Activated CD8-positive, alpha-beta T cell treated with anti-CD3 and anti-CD28 coated beads, Interleukin-2, amount 10 ng/mL, durations not matched to agents 7 days and 5 days (primary cell): ENCODE results near the gene CLCF1. TPM values are rescaled to one million over a fixed set of nuclear protein-coding genes. Genes with fewer than 3 reads are reported as not detected.

Source experiments
- ATAC-seq: fragments of 150-1000 bp; cut with Tn5 transposase; one replicate; pipeline ENCODE4 v1.10.0; 2021; ENCODE audit warnings: moderate library complexity
- CTCF ChIA-PET: fragments of 350-600 bp; sonication (Branson Sonifier 250); formaldehyde crosslinking; loops from one replicate; lab custom pipeline; 2021; ENCODE audit warnings: antibody characterized with exemption; lab: Charles Lee
- POLR2A ChIA-PET: fragments of 350-600 bp; sonication (Branson Sonifier 250); formaldehyde crosslinking; loops from one replicate; lab custom pipeline; 2021; ENCODE audit warnings: antibody characterized with exemption; lab: Charles Lee
- DNase-seq: peaks from one replicate; pipeline ENCODE4 v3.0.0-alpha.2; 2020
- H3K27ac Mint-ChIP-seq: one replicate; pipeline ENCODE4 v1.8.0; 2021; ENCODE audit warnings: mild to moderate bottlenecking, mixed read lengths
- H3K27me3 Mint-ChIP-seq: one replicate; pipeline ENCODE4 v1.8.0; 2021; ENCODE audit warnings: low read depth, mixed read lengths
- H3K36me3 Mint-ChIP-seq: one replicate; pipeline ENCODE4 v1.8.0; 2021; ENCODE audit warnings: low read depth, mixed read lengths
- H3K4me1 Mint-ChIP-seq: one replicate; pipeline ENCODE4 v1.8.0; 2021; ENCODE audit warnings: low read depth, mixed read lengths
- H3K4me3 Mint-ChIP-seq: one replicate; pipeline ENCODE4 v1.8.0; 2021; ENCODE audit warnings: mild to moderate bottlenecking, mixed read lengths
- H3K9me3 Mint-ChIP-seq: one replicate; pipeline ENCODE4 v1.8.0; 2022; ENCODE audit warnings: mixed read lengths; ENCODE audit not compliant: insufficient read depth
- total RNA-seq, 2 experiments: library from RNA; stranded (reverse); gene quantifications; one replicate each; pipeline ENCODE4 v1.2.3, GENCODE V29; 2021

The CLCF1 gene
- total RNA-seq, 2 experiments from 2014 or later: 0.29 to 0.50 TPM

DNA sequence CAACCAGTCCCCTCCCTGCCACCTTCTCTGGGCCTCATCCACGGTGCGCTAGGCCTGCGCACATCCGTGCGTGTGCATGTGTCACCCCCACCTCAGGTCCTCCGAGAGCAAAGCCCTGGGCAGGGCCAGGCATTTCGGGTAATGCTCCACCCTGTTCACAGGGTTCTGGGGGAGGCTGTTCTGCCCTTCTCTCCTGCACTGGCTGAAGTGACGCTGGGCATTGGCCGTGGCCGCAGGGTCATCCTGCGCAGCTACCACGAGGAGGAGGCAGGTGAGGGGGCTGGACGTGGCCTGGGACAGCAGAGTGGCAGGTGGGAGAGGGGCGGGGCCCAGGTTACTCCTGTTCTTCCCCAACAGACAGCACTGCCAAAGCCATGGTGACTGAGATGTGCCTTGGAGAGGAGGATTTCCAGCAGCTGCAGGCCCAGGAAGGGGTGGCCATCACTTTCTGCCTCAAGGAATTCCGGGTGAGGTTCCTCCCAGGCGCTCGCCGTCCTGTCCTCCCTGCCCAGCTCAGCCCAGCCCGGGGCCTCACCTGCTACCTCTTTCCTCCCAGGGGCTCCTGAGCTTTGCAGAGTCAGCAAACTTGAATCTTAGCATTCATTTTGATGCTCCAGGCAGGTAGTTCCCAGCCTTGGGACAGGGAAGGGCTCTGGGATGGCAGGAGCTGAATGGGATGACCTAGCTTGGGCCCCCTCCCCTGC, 22.3 kb upstream of the CLCF1 start:
- Mint-ChIP-seq H3K27me3 (no peaks in the 10 kb centered on the region), H3K4me3 (no peak overlapping the region), H3K27ac (peak overlapping the region; percentile 89), H3K36me3 (peaks cover 69% of the 10 kb centered on the region), H3K4me1 (peaks cover 74% of the 10 kb centered on the region), H3K9me3 (no peaks in the 10 kb centered on the region)
- DNase-seq: no peak
- ChIA-PET CTCF (interaction anchor here (1.1 to 31.4 kb wide), 3 partner anchors 23 to 49 kb away, joined by 3 to 998 read pairs (median 3); partner anchors contain the start of gene POLD4), POLR2A (interaction anchor here (0.7 to 3.2 kb wide), 5 partner anchors 9 to 219 kb away, joined by 3 to 11 read pairs (median 4); partner anchors contain the start of genes PTPRCAP and TBC1D10C)
- ATAC-seq: no peak

DNA sequence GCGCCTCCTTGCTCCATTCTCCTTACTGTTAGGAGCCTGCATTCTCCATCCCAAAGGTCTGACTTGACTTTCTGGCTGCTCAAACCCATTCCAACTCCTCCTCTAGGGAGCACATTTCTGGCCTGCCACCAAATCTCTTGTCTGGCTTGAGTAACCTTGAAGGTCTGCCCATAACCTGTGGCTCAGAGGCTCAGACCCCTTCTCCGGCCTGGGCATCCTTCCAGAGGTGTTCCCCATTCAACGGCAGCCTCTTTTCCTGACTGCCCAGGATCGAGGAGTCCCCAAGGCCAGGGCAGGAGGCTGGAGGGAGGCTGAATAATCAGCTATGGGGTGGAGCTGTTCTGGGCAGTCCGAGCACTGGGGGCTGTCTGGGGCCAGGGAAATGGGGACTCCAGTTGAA, 20.6 kb upstream of the CLCF1 start:
- ATAC-seq (no peak), DNase-seq (no peak)
- peak overlapping the region; percentile 18 for H3K27ac Mint-ChIP-seq
- H3K4me3 Mint-ChIP-seq: peak overlapping the region; percentile 22
- no peaks in the 10 kb centered on the region for H3K9me3 Mint-ChIP-seq
- CTCF ChIA-PET: interaction anchor here (4.1 to 31.4 kb wide), 3 partner anchors 8 to 36 kb away, joined by 32 to 998 read pairs (median 36); partner anchors contain the start of genes POLD4 and PPP1CA
- H3K27me3 Mint-ChIP-seq: no peaks in the 10 kb centered on the region
- H3K36me3 Mint-ChIP-seq: peaks cover 52% of the 10 kb centered on the region
- POLR2A ChIA-PET: no interaction called here
- peaks cover 72% of the 10 kb centered on the region for H3K4me1 Mint-ChIP-seq

DNA sequence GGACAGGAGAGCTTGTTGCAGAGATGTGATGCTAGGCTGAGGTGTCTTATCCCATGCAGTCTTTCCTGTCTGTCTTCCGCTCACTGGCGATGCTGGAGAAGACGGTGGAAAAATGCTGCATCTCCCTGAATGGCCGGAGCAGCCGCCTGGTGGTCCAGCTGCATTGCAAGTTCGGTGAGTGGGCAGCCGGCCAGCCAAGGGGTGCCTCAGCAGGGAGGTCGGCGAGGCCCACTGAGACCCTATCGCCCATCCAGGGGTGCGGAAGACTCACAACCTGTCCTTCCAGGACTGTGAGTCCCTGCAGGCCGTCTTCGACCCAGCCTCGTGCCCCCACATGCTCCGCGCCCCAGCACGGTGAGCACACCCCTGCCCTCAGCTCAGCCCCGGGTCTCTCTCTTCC, 20.0 kb upstream of the CLCF1 start:
- peak overlapping the region; percentile 97 for H3K4me3 Mint-ChIP-seq
- DNase-seq (no peak), ATAC-seq (no peak)
- POLR2A ChIA-PET: no interaction called here
- H3K27ac Mint-ChIP-seq: peak overlapping the region; percentile 18
- H3K4me1 Mint-ChIP-seq: peaks cover 69% of the 10 kb centered on the region
- H3K36me3 Mint-ChIP-seq: peaks cover 48% of the 10 kb centered on the region
- H3K27me3 Mint-ChIP-seq: no peaks in the 10 kb centered on the region
- no peaks in the 10 kb centered on the region for H3K9me3 Mint-ChIP-seq
- CTCF ChIA-PET: interaction anchor here (4.1 to 31.4 kb wide), 3 partner anchors 8 to 36 kb away, joined by 32 to 998 read pairs (median 36); partner anchors contain the start of genes POLD4 and PPP1CA

DNA sequence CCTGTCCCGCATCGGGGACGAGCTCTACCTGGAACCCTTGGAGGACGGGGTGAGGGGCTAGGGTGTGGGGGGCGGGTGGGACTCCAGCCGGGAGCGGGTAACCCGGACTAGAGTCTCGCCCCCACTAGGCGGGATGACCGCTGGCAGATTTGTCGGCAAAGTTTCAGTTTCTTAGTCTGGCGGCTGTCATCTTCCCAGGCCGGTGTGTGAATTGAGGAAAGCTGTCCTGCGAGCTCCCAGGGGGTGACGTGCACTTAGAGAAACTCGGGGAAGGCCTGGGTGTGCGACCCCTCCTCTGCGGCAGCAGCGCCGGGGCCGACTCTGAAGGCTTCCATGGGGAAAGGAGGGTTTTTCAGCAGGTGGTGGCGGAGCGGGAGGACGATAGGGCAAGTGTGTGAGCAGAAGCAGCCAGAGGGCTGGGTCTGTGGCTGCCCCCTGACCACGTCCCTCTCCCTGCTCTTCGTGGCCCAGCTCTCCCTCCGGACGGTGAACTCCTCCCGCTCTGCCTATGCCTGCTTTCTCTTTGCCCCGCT, 18.9 kb upstream of the CLCF1 start:
- H3K4me3 Mint-ChIP-seq: peak overlapping the region; percentile 97
- DNase-seq: no peak

DNA sequence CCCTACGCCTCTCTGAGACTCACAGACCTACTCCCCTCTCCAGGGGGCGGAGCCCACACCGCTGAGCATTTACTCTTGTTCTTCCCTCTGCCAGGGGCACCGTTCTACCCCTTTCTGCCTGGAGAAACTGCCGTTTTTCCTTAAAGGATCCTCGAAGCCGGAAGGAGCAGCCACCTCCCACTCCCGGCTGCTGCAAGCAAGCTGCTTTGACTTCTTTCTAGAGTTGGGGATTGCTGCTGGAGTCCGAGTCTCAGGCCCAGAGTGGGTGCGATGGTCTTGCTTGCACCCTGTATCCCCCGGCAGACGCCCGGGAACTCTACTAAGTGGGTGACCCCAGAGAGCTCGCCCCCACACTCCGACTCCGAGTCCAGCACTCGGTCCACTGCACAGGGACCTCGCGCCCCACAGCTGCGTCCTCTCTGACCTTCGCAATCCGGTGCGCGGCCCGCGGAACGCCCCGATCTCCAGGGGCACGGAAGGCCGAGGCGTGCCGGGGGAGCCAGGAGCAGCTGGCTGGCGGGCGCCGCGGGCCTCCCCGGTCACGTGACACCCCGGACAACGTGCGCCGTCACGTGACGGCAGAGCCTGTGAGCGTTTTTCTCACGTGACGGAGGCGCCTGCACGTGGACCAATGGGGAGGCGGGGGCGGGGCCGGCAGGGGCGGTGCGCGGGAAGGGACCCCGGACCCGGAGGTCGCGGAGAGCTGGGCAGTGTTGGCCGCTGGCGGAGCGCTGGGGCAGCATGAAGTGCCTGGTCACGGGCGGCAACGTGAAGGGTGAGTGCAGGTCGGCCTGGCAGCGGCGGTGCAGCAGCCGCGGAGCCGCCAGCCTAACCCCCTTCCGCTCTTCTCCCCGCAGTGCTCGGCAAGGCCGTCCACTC, 18.1 kb upstream of the CLCF1 start, which contains the start of gene RAD9A:
RAD9A (plus strand) TSS at position 683 of the 879 bp plus-strand sequence; CDS start at position 742, 59 bp downstream.
- Mint-ChIP-seq H3K9me3 (no peaks in the 10 kb centered on the region), H3K27ac (peak within 1 kb of the TSS; percentile 83), H3K4me1 (peaks cover 51% of the 10 kb centered on the region), H3K4me3 (peak within 1 kb of the TSS; percentile 97), H3K36me3 (peaks cover 32% of the 10 kb centered on the region), H3K27me3 (no peaks in the 10 kb centered on the region)
- ChIA-PET POLR2A (interaction anchor here (0.5 to 2.6 kb wide), 15 partner anchors 10 to 121 kb away, joined by 3 to 33 read pairs (median 4); partner anchors contain the start of genes PPP1CA, PTPRCAP, RPS6KB2 and TBC1D10C), CTCF (interaction anchor here (0.7 to 31.4 kb wide), 11 partner anchors 9 to 129 kb away, joined by 3 to 998 read pairs (median 7); partner anchors contain the start of genes PITPNM1, POLD4, PPP1CA and PTPRCAP)
- peak; percentile 96 for DNase-seq
- ATAC-seq: peak; percentile 82

More for the DNA sequence above, 18.9 kb upstream of the CLCF1 start:
- Mint-ChIP-seq H3K9me3 (no peaks in the 10 kb centered on the region), H3K36me3 (peaks cover 37% of the 10 kb centered on the region), H3K4me1 (peaks cover 57% of the 10 kb centered on the region), H3K27me3 (no peaks in the 10 kb centered on the region), H3K27ac (peak overlapping the region; percentile 83)
- POLR2A ChIA-PET: interaction anchor here (0.5 to 2.6 kb wide), 15 partner anchors 9 to 219 kb away, joined by 3 to 33 read pairs (median 4); partner anchors contain the start of genes PPP1CA, PTPRCAP, RPS6KB2 and TBC1D10C
- peak; percentile 3 for ATAC-seq
- CTCF ChIA-PET: interaction anchor here (0.7 to 31.4 kb wide), 11 partner anchors 9 to 130 kb away, joined by 3 to 998 read pairs (median 7); partner anchors contain the start of genes PITPNM1, POLD4, PPP1CA and PTPRCAP

DNA sequence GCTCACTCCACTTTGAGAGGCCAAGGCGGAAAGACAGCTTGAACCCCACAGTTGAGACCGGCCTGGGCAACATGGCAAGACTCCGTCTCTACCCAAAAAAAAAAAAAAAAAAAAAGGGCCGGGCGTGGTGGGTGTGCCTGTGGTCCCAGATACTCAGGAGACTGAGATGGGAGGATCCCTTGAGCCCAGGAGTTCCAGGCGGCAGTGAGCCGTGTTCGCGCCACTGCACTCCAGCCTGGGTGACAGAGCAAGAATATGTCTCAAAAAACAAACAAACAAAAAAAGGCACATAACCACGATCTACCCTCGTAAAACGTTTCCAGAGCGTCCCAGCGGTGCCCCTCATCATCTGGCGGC, 17.5 kb upstream of the CLCF1 start:
- peaks cover 45% of the 10 kb centered on the region for H3K4me1 Mint-ChIP-seq
- no peaks in the 10 kb centered on the region for H3K27me3 Mint-ChIP-seq
- peak overlapping the region; percentile 97 for H3K4me3 Mint-ChIP-seq
- no peak for DNase-seq
- CTCF ChIA-PET: interaction anchor here (1.8 to 31.4 kb wide), 7 partner anchors 9 to 129 kb away, joined by 4 to 998 read pairs (median 10); partner anchors contain the start of genes POLD4, PPP1CA and PTPRCAP
- peaks cover 26% of the 10 kb centered on the region for H3K36me3 Mint-ChIP-seq
- no peak for ATAC-seq
- H3K27ac Mint-ChIP-seq: peak overlapping the region; percentile 79
- POLR2A ChIA-PET: interaction anchor here (0.6 to 2.6 kb wide), 6 partner anchors 10 to 88 kb away, joined by 3 to 33 read pairs (median 8); partner anchors contain the start of genes PPP1CA and PTPRCAP
- H3K9me3 Mint-ChIP-seq: no peaks in the 10 kb centered on the region

DNA sequence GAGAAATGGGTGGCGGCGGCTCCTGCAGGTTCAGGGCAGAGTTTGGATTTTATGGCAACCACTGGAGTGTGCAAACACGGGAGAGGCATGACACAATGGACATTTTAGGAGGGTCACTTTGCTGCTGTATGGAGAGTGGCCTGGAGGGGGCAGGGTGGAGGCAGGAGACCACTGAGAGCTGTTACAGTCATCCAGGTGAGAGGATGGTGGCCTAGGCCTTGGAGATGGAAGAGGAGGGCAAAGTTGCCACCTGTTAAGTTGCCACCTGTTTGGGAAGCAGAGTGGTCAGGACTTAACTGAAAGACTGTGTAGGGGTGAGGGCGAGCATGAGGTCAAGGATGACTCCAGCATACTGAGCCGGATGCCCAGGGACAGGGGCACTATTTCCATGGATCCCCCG, 16.1 kb upstream of the CLCF1 start:
- Mint-ChIP-seq H3K27ac (peak overlapping the region; percentile 17), H3K36me3 (peaks cover 18% of the 10 kb centered on the region), H3K4me1 (peaks cover 45% of the 10 kb centered on the region), H3K4me3 (peak overlapping the region; percentile 53), H3K27me3 (peaks cover 5% of the 10 kb centered on the region), H3K9me3 (no peaks in the 10 kb centered on the region)
- peak; percentile 73 for DNase-seq
- ChIA-PET POLR2A (interaction anchor here (1.6 kb wide), 1 partner anchor 12 kb away, joined by 6 read pairs; the partner anchor contains the start of gene PPP1CA), CTCF (interaction anchor here (0.6 to 31.4 kb wide), 6 partner anchors 12 to 79 kb away, joined by 3 to 998 read pairs (median 6); partner anchors contain the start of genes POLD4 and PPP1CA)
- ATAC-seq: peak; percentile 30

DNA sequence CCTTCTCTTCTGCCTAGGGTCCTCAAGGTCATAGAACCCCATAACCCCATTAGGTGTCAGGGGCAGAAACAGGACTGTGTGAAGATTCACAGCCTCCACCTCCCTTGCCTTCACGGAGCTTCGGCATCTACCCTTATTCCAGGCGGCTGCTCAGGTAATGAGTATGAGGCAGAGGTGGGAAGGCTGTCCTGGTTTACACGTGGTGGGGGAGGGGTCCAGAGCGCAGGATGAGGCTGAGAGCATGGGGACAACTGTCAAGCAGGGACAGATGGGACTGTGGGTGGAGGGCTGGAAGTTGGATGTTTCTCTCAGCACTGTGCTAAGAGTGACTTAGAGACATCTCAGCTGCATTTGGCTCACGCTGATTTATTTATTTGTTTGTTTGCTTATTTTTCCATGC, 14.1 kb upstream of the CLCF1 start:
- H3K9me3 Mint-ChIP-seq: no peaks in the 10 kb centered on the region
- peaks cover 7% of the 10 kb centered on the region for H3K27me3 Mint-ChIP-seq
- peaks cover 27% of the 10 kb centered on the region for H3K4me1 Mint-ChIP-seq
- DNase-seq (no peak), ATAC-seq (no peak)
- POLR2A ChIA-PET: interaction anchor here (1.3 kb wide), 1 partner anchor 35 kb away, joined by 5 read pairs; no protein-coding TSS in a partner anchor
- CTCF ChIA-PET: interaction anchor here (0.8 to 31.4 kb wide), 7 partner anchors 10 to 125 kb away, joined by 3 to 998 read pairs (median 4); partner anchors contain the start of genes PITPNM1, POLD4 and PPP1CA
- no peak overlapping the region for H3K4me3 Mint-ChIP-seq
- no peak overlapping the region for H3K27ac Mint-ChIP-seq
- peaks cover 4% of the 10 kb centered on the region for H3K36me3 Mint-ChIP-seq

DNA sequence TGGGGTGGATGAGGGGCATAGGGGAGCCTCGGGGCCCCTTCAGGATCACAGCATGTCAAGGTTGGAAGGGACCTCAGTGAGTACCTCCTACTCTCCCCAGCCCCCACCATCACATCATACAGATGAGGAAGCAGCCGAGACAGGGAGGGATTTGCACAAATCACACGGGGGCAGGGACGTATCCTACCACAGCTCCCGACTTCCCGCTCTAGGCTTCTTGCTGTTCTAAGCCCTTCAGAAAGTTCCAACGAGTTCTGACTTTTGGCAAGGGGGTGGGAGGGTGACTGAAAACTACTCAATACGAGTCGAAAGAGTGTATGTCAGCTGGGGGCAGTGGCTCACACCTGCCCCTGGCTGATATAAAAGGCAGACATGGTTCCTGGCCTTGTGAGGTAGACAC, 13.7 kb upstream of the CLCF1 start:
- POLR2A ChIA-PET: interaction anchor here (1.2 to 1.3 kb wide), 2 partner anchors 33 to 34 kb away, joined by 3 to 5 read pairs; no protein-coding TSS in a partner anchor
- Mint-ChIP-seq H3K9me3 (no peaks in the 10 kb centered on the region), H3K27ac (no peak overlapping the region), H3K4me1 (peaks cover 27% of the 10 kb centered on the region), H3K27me3 (peaks cover 9% of the 10 kb centered on the region), H3K4me3 (no peak overlapping the region), H3K36me3 (no peaks in the 10 kb centered on the region)
- DNase-seq (no peak), ATAC-seq (no peak)
- CTCF ChIA-PET: interaction anchor here (0.7 to 31.4 kb wide), 7 partner anchors 10 to 125 kb away, joined by 3 to 998 read pairs (median 4); partner anchors contain the start of genes PITPNM1, POLD4 and PPP1CA

DNA sequence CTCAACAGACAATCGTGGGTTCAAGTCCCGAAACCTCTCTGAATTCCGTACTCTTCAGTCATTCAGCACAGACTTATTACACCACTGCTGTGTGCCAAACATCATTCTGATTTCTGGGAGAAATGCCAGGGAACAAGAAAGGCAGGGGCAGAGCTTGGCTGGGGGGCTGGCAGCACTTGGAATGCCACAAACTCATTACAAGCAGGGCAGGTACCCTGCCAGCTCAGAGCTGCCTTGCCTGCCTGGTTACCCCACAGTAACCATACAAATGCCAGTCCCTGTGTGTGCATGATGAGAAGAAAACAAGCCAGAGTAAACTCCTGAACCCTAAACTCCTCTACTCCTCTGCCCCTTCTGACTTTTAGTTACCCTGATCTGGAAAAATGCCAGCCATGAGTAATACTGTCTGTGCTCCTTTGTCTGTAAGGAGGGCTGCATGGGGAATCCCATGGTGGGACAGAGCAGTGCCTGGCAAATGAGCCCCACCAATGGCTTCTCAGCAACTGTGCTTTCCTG, 11.5 kb upstream of the CLCF1 start:
- Mint-ChIP-seq H3K27ac (no peak overlapping the region), H3K36me3 (no peaks in the 10 kb centered on the region), H3K9me3 (no peaks in the 10 kb centered on the region), H3K27me3 (peaks cover 16% of the 10 kb centered on the region), H3K4me1 (peaks cover 18% of the 10 kb centered on the region), H3K4me3 (no peak overlapping the region)
- ChIA-PET POLR2A (interaction anchor here (0.6 to 1.3 kb wide), 3 partner anchors 32 to 238 kb away, joined by 3 to 5 read pairs (median 3); no protein-coding TSS in a partner anchor), CTCF (interaction anchor here (0.6 to 31.4 kb wide), 4 partner anchors 13 to 132 kb away, joined by 3 to 998 read pairs (median 122); partner anchors contain the start of genes CLCF1 and POLD4)
- DNase-seq (no peak), ATAC-seq (no peak)
